Raji (cell line): ENCODE data around the gene ADAMTS9.

ENCODE experiments used
- POLR2A ChIP-seq: IDR thresholded peaks from 2 replicates; pipeline ENCODE4 v1.6.1; 2011; ENCODE audit warnings: low read depth, low read length, control low read depth; ENCODE audit not compliant: insufficient read depth

ADAMTS9 gene

GRCh38 chr3:64648927-64649906 lies 38.6 kb downstream of the ADAMTS9 start:
- TF ChIP-seq POLR2A: no peak

DNA sequence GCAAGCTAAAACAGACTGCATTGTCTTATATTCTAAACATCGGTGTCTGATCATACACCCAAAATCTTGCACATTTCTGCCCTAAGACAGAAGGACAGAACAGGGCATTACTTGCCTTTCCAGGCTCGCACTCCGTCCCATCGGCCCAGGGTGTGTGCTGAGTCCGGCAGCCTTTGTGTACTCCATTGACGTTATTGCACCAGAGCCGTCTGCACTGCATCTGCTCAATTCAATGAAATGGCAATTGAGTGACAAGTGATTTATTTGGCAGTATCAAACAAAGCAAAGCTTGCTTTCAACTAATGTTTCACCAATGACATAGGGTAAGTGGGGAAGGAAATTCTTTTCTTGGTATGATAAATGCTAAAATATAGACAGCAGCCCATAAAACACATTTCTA lies 40.0 kb downstream of the ADAMTS9 start:
- TF ChIP-seq POLR2A: no peak

DNA sequence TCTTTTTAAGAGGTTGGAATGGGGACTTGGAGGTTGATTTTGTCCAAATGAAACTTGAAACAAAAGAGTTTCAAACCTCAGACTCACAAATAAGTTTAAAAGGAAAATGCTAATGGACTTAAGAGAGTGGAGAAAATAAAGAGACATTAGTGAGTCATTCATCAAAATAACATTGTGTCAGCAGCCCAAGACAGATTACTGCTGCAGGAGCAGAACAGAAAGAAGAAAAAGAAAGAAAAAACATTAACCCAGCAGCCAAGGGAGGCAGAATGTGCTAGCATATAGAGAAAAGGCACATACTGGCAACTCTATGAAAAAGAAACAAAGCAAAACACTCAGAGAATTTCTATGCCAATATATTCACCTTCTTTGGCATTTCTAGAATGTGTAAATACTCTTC lies 42.6 kb downstream of the ADAMTS9 start:
- no peak for TF ChIP-seq POLR2A

DNA sequence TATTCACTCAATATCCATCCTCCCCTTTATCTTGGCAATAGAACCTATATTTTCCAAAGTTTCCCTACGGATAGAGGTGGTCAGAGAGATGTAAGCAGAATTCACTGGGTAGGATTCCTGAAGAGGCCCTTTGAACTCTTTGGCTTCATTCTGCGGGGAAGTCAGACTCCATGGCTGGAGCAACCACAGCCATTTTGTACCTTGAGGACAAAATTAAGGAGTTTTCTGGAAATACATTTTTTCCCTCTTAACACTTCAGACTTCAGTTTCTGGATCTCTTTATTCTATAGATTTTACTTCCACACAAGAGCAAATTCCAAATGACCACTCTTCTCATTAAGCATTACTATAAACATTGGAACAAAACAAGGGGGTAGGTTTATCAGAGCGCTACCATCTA lies 43.3 kb downstream of the ADAMTS9 start:
- no peak for TF ChIP-seq POLR2A

GRCh38 chr3:64642327-64643151 lies 45.3 kb downstream of the ADAMTS9 start:
- no peak for TF ChIP-seq POLR2A

GRCh38 chr3:64638981-64639481 lies 48.8 kb downstream of the ADAMTS9 start:
- TF ChIP-seq POLR2A: no peak

GRCh38 chr3:64638511-64638910 lies 49.3 kb downstream of the ADAMTS9 start:
- TF ChIP-seq POLR2A: no peak

- TF ChIP-seq POLR2A: no peak
Observed at GRCh38 chr3:64634417-64634816, 53.4 kb downstream of the ADAMTS9 start.

- TF ChIP-seq POLR2A: no peak
Observed at GRCh38 chr3:64631951-64632350, 55.8 kb downstream of the ADAMTS9 start.

GRCh38 chr3:64627471-64628321 lies 60.1 kb downstream of the ADAMTS9 start:
- TF ChIP-seq POLR2A: no peak

- TF ChIP-seq POLR2A: no peak
Observed at GRCh38 chr3:64627042-64627441, 60.8 kb downstream of the ADAMTS9 start.

DNA sequence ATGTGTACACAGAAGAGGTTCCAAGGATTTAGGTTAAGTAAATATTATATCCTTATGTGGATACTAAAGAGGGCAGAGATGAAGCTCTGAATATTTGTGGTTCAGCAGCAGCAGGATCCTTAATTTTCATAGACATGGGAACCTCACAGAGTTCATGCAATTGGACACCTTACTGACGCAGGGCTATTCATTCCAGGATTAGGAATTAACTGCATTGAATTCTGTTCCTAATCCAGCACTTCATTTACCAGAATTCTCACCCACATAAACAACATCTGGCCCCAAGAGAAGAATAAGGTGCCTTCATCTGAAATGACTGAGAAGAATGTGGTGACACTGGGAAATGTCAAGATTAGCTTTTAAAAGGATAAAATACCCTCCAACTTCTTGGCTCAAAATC lies 62.4 kb downstream of the ADAMTS9 start:
- no peak for TF ChIP-seq POLR2A

DNA sequence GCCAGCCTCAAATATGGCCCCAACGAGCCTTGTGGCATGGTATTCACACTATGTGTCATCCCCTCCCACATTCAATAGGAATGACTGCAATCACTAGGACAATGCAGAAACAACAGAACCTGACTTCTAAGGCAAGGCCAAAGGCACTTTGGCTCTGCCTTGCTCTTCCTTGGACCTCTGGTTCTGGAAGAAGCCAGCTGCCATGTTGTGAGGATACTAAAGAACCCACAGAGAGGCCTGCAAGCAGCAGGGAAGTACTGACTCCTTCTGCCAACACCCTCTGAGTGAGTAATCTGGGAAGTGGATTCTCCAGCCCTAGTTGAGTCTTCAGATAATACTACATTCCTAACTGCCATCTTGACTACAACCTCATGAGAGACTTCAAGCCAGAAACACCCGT lies 64.7 kb downstream of the ADAMTS9 start:
- no peak for TF ChIP-seq POLR2A

- no peak for TF ChIP-seq POLR2A
Observed at GRCh38 chr3:64621726-64622395, 65.9 kb downstream of the ADAMTS9 start.

DNA sequence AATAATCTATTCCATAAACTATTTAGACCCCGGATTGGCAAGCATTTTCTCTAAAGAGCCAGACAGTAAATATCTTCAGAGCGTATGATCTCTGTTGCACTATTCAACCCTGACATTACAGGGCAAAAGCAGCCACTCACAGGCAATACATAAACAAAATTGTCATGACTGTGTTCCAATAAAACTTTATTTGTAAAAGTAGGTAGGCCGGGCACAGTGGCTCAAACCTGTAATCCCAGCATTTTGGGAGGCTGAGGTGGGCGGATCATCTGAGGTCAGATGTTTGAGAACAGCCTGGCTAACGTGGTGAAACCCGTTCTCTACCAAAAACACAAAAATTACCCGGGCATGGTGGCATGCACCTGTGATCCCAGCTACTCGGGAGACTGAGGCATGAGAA lies 66.5 kb downstream of the ADAMTS9 start:
- no peak for TF ChIP-seq POLR2A

DNA sequence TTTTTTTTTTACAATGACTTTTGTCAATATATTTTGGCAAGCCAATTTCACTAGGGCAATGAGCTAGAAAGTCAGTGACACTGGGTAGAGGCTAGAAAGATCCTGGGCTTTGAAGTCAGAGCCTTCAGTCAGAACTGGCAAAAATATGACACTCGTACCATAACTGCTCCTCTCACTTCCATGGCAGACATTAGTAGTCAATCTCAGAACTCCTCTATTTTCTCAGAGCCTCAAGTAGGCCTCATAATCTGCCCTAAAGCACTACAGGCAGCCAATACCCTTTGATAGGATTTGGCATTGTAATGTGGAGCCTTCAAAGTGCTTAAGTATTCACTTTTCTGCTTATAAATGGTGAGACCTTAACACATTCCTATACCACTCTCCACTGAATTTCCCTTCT lies 67.8 kb downstream of the ADAMTS9 start:
- no peak for TF ChIP-seq POLR2A
